Loucy (cell line): ENCODE measurements around the gene AMOTL1.

ENCODE experiments used
- CTCF ChIP-seq: fragments of 200-600 bp; sonication (generic); conservative IDR thresholded peaks from 2 replicates; pipeline ENCODE4 v1.5.1; 2014; ENCODE audit warnings: mild to moderate bottlenecking, antibody characterized with exemption, low read length
- EZH2phosphoT487 ChIP-seq: fragments of 200-600 bp; IDR thresholded peaks from 2 replicates; pipeline ENCODE4 v1.6.1; 2018; ENCODE audit warnings: antibody characterized with exemption, mild to moderate bottlenecking, moderate library complexity, borderline replicate concordance

- TF ChIP-seq CTCF, result no peak
- no peak for TF ChIP-seq EZH2phosphoT487
Observed at GRCh38 chr11:94861306-94861845, 93.2 kb downstream of the AMOTL1 start.
